GM12875 (cell line): ENCODE data around the gene ZNF385C.

Experiments used
- H3K4me3 ChIP-seq: one replicate; pipeline ENCODE4 v1.5.1; 2011; ENCODE audit warnings: low read depth, low read length, control low read depth
- TF ChIP-seq, protein P1 (sequence below): IDR thresholded peaks from 2 replicates; pipeline ENCODE4 v1.5.1; 2011; ENCODE audit warnings: low read depth, mild to moderate bottlenecking, control low read depth, inconsistent platforms, low read length, moderate library complexity, borderline replicate concordance; ENCODE audit not compliant: insufficient read depth

Gene ZNF385C

DNA sequence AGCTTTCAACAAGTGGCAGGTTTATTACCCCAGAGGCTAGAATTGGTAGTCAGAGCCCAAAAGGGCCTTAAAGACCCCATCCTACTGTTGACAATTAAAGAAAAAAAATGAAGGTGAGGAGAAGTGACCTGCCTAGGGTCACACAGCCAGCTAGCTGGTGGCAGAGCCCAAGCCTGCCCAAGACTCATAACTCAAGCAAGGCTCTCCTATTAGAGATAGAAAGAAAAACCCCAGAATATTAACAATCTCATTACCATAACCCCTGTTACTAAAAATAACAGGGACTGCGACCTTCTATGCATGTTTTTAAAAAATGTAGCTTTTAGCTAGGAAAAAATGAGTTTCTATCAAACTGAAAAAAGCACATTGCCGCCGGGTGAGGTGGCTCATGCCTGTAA, 38.4 kb upstream of the ZNF385C start:
- H3K4me3 ChIP-seq, result no peak overlapping the region
- TF ChIP-seq, protein P1, sequence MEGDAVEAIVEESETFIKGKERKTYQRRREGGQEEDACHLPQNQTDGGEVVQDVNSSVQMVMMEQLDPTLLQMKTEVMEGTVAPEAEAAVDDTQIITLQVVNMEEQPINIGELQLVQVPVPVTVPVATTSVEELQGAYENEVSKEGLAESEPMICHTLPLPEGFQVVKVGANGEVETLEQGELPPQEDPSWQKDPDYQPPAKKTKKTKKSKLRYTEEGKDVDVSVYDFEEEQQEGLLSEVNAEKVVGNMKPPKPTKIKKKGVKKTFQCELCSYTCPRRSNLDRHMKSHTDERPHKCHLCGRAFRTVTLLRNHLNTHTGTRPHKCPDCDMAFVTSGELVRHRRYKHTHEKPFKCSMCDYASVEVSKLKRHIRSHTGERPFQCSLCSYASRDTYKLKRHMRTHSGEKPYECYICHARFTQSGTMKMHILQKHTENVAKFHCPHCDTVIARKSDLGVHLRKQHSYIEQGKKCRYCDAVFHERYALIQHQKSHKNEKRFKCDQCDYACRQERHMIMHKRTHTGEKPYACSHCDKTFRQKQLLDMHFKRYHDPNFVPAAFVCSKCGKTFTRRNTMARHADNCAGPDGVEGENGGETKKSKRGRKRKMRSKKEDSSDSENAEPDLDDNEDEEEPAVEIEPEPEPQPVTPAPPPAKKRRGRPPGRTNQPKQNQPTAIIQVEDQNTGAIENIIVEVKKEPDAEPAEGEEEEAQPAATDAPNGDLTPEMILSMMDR, result no peak

DNA sequence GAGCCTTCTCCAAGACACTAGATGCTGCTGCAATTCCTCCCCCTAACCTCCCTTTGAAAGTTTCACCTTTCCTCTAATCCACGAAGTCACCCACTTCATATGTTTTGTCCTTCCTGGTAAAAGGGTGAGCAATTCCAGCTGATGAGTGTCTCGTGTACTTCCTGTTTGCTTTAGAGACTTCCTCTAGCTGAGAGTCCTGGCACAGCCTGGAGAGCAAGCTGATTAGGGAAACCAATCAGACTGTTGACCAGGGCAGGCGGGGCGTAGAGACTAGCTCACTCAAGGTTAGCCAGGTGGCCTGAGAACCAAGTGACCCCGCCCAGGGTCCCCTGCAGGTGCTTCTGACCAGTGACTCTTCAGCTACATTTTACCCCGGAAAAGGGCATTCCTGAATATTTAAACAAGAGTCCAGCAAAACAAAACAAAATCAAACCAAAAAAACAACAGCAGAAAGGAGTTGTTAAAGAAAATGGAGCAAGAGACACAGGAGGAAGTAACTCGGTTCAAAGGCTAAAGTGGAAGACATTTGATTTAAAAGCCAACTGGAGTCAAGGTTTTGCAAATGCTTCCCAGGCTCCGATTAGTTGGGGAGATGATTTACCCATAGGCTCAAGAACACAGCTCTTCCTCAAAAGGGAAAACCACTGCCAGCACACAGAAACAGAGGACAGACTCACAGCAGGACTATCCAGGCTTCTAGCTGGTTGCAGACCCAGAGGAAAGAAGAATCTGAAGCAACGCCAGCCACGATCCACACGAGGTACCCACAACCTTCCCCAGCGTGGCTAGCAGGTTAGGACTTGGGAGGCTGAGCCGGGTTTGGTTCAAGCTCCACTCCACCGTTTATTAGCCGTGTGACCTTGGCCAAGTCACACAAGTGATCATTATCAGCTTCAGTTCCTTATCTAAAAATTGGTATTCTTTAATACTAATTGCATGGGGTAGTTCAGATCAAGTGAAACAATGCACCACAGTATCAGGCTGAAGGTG, 37.7 kb upstream of the ZNF385C start:
- H3K4me3 ChIP-seq, result no peak overlapping the region
- TF ChIP-seq, protein P1, result no peak

DNA sequence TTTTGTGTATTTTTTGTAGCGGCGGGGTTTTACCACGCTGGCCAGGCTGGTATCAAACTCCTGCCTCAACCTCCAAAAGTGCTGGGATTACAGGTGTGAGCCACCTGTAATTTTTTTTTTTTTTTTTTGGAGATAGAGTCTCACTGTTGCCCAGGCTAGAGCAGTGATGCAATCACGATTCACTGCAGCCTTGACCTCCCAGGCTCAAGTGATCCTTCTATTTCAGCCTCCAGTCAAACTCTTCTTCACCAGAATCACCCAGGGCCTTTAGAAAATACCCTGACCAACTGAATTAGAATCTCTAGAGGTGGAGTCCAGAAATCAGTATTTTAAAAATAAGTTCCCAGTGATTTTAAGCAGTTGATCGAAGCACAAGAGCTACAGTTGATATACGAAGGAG, 36.9 kb upstream of the ZNF385C start:
- no peak overlapping the region for H3K4me3 ChIP-seq

DNA sequence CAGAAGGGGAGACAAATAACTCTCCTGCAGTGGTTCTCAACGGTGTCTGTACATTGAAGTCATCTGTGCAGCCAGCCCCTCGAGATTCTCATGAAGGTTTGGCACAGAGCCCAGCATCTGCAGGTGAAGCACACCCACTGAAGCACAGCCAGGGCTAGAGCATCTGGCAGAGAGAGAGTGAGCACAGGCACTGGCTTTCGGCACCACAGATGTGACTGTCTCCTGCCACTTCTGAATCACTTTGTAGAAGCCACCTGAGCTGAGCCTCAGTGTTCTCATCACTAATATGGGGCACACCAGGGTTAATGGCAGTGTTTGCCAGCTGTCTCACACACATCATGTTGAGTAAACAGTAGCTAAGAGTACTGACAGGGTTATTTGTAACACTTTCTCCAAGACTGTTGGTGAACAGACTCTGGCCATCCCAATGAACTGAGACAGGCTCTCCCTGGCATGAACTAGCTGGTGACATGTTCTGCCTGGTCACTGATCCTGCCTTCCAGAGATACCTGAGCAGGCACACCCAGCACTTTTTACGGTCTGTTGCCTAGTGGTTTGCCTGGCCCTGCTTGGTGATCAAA, 35.3 kb upstream of the ZNF385C start:
- no peak overlapping the region for H3K4me3 ChIP-seq
- TF ChIP-seq, protein P1, result no peak

More for the DNA sequence above, 36.9 kb upstream of the ZNF385C start:
- TF ChIP-seq, protein P1, result no peak

DNA sequence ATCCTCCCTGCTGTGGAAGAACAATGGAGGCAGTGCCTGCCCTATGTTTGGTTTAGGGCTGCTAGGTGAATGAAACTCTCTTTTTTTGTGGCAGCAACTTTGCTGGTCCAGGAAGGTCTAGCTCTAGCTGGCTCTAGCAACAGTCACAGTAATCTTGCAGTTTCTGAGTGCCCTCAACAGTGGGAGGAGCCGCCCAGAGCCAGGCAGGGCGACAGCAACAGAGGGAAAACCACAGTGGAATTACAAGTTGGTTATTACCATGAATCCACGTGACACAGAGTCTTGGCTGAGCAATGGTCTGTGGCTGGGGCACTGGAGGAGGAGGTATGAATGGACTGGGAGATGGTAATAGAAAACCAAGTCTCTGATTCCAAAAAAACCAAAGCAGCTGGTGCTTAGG, 34.7 kb upstream of the ZNF385C start:
- TF ChIP-seq, protein P1, result no peak
- no peak overlapping the region for H3K4me3 ChIP-seq

DNA sequence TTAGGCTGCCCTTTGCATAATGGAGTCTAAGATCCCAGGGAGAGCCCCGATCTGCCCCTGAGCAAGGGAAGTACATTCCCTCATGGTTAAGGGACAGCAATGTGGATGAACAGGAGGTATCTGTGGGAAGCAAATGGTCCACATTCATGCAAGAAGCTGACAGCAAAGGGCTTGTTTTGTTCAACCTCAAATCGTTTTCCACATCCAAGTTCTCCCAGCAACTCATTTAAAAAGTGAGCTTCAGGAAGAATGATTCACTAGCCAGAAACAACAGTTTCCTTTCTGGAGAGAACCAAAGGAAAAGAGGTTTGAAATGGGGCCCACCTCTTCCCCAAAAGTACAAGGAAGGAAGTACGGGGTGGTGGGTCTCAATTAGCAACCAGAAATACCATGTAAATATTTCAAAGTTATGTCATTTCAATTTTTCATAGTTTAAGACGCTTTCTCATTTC, 33.7 kb upstream of the ZNF385C start:
- no peak overlapping the region for H3K4me3 ChIP-seq
- TF ChIP-seq, protein P1, result no peak
